ENCODE data around the gene SLC2A4RG.
"Not testable (repeated sequence)": the region's sequence is repeated elsewhere in the genome, so short reads cannot be mapped to it uniquely, and the experiment has no call there.

SLC2A4RG gene

GRCh38 chr20:63708301-63709148 lies 31.1 kb upstream of the SLC2A4RG start:
- peak overlapping the region; percentile 77 for H3K4me3 ChIP-seq (ENCODE audit: low read depth, low read length)
- TF ChIP-seq CTCF (IDR thresholded peaks at IDR 0.05; ENCODE audit: insufficient read depth, low read depth, low read length, missing control alignments), result no peak
- peak; percentile 43 for DNase-seq (ENCODE audit: low read depth)

- TF ChIP-seq CTCF (IDR thresholded peaks at IDR 0.05; ENCODE audit: insufficient read depth, low read depth, low read length, missing control alignments), result no peak
- H3K4me3 ChIP-seq (ENCODE audit: low read depth, low read length), result peak overlapping the region; percentile 77
Measured at GRCh38 chr20:63709149-63709527, 30.4 kb upstream of the SLC2A4RG start.

GRCh38 chr20:63711085-63711645 lies 28.4 kb upstream of the SLC2A4RG start:
- no peak for DNase-seq (ENCODE audit: low read depth)
- no peak for TF ChIP-seq CTCF (IDR thresholded peaks at IDR 0.05; ENCODE audit: insufficient read depth, low read depth, low read length, missing control alignments)
- H3K4me3 ChIP-seq (ENCODE audit: low read depth, low read length), result no peak overlapping the region

More at GRCh38 chr20:63709149-63709527, 30.4 kb upstream of the SLC2A4RG start:
- DNase-seq (ENCODE audit: low read depth), result peak; percentile 4

- no peak for DNase-seq (ENCODE audit: low read depth)
- TF ChIP-seq CTCF (IDR thresholded peaks at IDR 0.05; ENCODE audit: insufficient read depth, low read depth, low read length, missing control alignments), result no peak
- H3K4me3 ChIP-seq (ENCODE audit: low read depth, low read length), result no peak overlapping the region
Measured at GRCh38 chr20:63712191-63712590, 27.4 kb upstream of the SLC2A4RG start.

GRCh38 chr20:63714858-63715257 lies 24.7 kb upstream of the SLC2A4RG start:
- no peak for TF ChIP-seq CTCF (IDR thresholded peaks at IDR 0.05; ENCODE audit: insufficient read depth, low read depth, low read length, missing control alignments)
- no peak overlapping the region for H3K4me3 ChIP-seq (ENCODE audit: low read depth, low read length)
- no peak for DNase-seq (ENCODE audit: low read depth)

- H3K4me3 ChIP-seq (ENCODE audit: low read depth, low read length), result no peak overlapping the region
- no peak for TF ChIP-seq CTCF (IDR thresholded peaks at IDR 0.05; ENCODE audit: insufficient read depth, low read depth, low read length, missing control alignments)
- no peak for DNase-seq (ENCODE audit: low read depth)
Measured at GRCh38 chr20:63718996-63719395, 20.6 kb upstream of the SLC2A4RG start.

- not testable (repeated sequence) for DNase-seq (ENCODE audit: low read depth)
Measured at GRCh38 chr20:63722967-63723622, 16.5 kb upstream of the SLC2A4RG start.

GRCh38 chr20:63730189-63730733 lies 9.3 kb upstream of the SLC2A4RG start:
- H3K4me3 ChIP-seq (ENCODE audit: low read depth, low read length), result not testable (repeated sequence)

More at GRCh38 chr20:63722967-63723622, 16.5 kb upstream of the SLC2A4RG start:
- not testable (repeated sequence) for H3K4me3 ChIP-seq (ENCODE audit: low read depth, low read length)

More at GRCh38 chr20:63730189-63730733, 9.3 kb upstream of the SLC2A4RG start:
- not testable (repeated sequence) for DNase-seq (ENCODE audit: low read depth)

Data from GM12865 (cell line).